H1 (cell line): Measurements from ENCODE around the gene EML1. TPM values are rescaled to one million over a fixed set of nuclear protein-coding genes. Genes with fewer than 3 reads are reported as not detected.

Source experiments
- CTCF ChIA-PET: fragments of 300-600 bp; sonication (Branson Sonifier 250); formaldehyde crosslinking; loops from one replicate; lab custom pipeline; 2021; ENCODE audit not compliant: partially characterized antibody; lab: Charles Lee
- POLR2A ChIA-PET: fragments of 300-600 bp; sonication (Branson Sonifier 250); formaldehyde crosslinking; loops from one replicate; lab custom pipeline; 2021; ENCODE audit warnings: inconsistent platforms; ENCODE audit not compliant: partially characterized antibody; lab: Charles Lee
- DNase-seq, 2 experiments: peaks; one replicate each; pipeline versions ENCODE4 v3.0.0 to v3.0.0-alpha.2; 2010 to 2022; ENCODE audit warnings: low spot score in 2 of 2, low read depth in 1 of 2, mixed read lengths in 1 of 2
- FAIRE-seq: peaks from 2 replicates; lab custom pipeline; 2011; peaks lifted over from hg19 to GRCh38; lab: Jason Lieb, UNC
- H2AFZ ChIP-seq: 2 replicates; pipeline ENCODE4 v1.8.1; 2012; ENCODE audit warnings: low read length, inconsistent platforms
- H2AK5ac ChIP-seq: 2 replicates; pipeline ENCODE4 v1.6.1; 2013; ENCODE audit warnings: low read depth, low read length
- H2BK120ac ChIP-seq: replicated peaks from 2 replicates; pipeline ENCODE3; 2013; ENCODE audit warnings: low read depth, low read length, inconsistent platforms
- H2BK12ac ChIP-seq: 2 replicates; pipeline ENCODE4 v1.6.1; 2013; ENCODE audit warnings: low read depth, low read length
- H2BK15ac ChIP-seq: 2 replicates; pipeline ENCODE4 v1.6.1; 2013; ENCODE audit warnings: low read length
- H2BK20ac ChIP-seq: 2 replicates; pipeline ENCODE4 v1.6.1; 2013; ENCODE audit warnings: low read length
- H2BK5ac ChIP-seq: 2 replicates; pipeline ENCODE4 v1.6.1; 2013; ENCODE audit warnings: low read depth, low read length
- H3K14ac ChIP-seq: 2 replicates; pipeline ENCODE4 v1.6.1; 2013; ENCODE audit warnings: inconsistent platforms; ENCODE audit not compliant: insufficient read length
- H3K18ac ChIP-seq: 2 replicates; pipeline ENCODE4 v1.6.1; 2013; ENCODE audit warnings: low read length; ENCODE audit errors: extremely low read depth
- H3K23ac ChIP-seq: 2 replicates; pipeline ENCODE4 v1.6.1; 2013; ENCODE audit warnings: inconsistent platforms; ENCODE audit not compliant: insufficient read length
- H3K23me2 ChIP-seq: 2 replicates; pipeline ENCODE4 v1.6.1; 2013; ENCODE audit warnings: low read depth, low read length
- H3K27ac ChIP-seq: 2 replicates; pipeline ENCODE4 v1.6.1; 2011; ENCODE audit warnings: low read depth, low read length, inconsistent platforms
- H3K27me3 ChIP-seq, 4 experiments: replicated peaks in 1 of 4; 1 replicate in 1 of 4; 2 replicates in 3 of 4; pipeline versions ENCODE4 v1.6.1 to v1.8.1; 2011 to 2013; ENCODE audit warnings: low read length in 3 of 4, mild to moderate bottlenecking in 3 of 4, inconsistent platforms in 2 of 4, mixed read lengths in 2 of 4, moderate library complexity in 1 of 4; ENCODE audit not compliant: control insufficient read depth in 3 of 4, insufficient read depth in 3 of 4; ENCODE audit errors: extremely low read depth in 1 of 4
- H3K36me3 ChIP-seq, 4 experiments: 2 replicates each; pipeline versions ENCODE4 v1.6.1 to v1.8.1; 2011 to 2013; ENCODE audit warnings: mild to moderate bottlenecking in 4 of 4, low read length in 3 of 4, moderate library complexity in 2 of 4, control low read depth in 1 of 4, inconsistent platforms in 1 of 4; ENCODE audit not compliant: insufficient read depth in 4 of 4, control insufficient read depth in 2 of 4
- H3K4ac ChIP-seq: replicated peaks from 2 replicates; pipeline ENCODE3; 2013; ENCODE audit warnings: low read length, low read depth, mixed read lengths, inconsistent platforms; ENCODE audit not compliant: insufficient read length
- H3K4me1 ChIP-seq, 4 experiments: replicated peaks in 1 of 4; 1 replicate in 1 of 4; 2 replicates in 3 of 4; pipeline versions ENCODE4 v1.6.1 to v1.8.1; 2011 to 2013; ENCODE audit warnings: low read length in 3 of 4, inconsistent platforms in 2 of 4, mixed read lengths in 1 of 4; ENCODE audit not compliant: insufficient read depth in 4 of 4, control insufficient read depth in 3 of 4
- H3K4me2 ChIP-seq, 2 experiments: 2 replicates each; pipeline versions ENCODE4 v1.6.1 to v1.8.1; 2011 to 2013; ENCODE audit warnings: low read depth in 2 of 2, low read length in 2 of 2, control low read depth in 1 of 2, inconsistent platforms in 1 of 2, mild to moderate bottlenecking in 1 of 2; ENCODE audit not compliant: insufficient read depth in 1 of 2
- H3K4me3 ChIP-seq, 4 experiments: fragments of 200-600, 300-600 bp in 1 of 4; sonication (generic), shearing (Covaris generic), sonication (Bioruptor Twin) in 1 of 4; 2 replicates each; pipeline versions ENCODE4 v1.5.1 to v1.8.1; 2011 to 2016; ENCODE audit warnings: low read length in 4 of 4, low read depth in 3 of 4, control low read depth in 2 of 4, inconsistent platforms in 2 of 4, mild to moderate bottlenecking in 2 of 4, mixed read lengths in 1 of 4, moderate library complexity in 1 of 4; ENCODE audit not compliant: insufficient read depth in 2 of 4; ENCODE audit errors: extremely low read depth in 1 of 4
- H3K56ac ChIP-seq: replicated peaks from 2 replicates; pipeline ENCODE3; 2013; ENCODE audit warnings: low read depth, mild to moderate bottlenecking, mixed read lengths, low read length, inconsistent platforms; ENCODE audit not compliant: insufficient read length
- H3K79me1 ChIP-seq: 2 replicates; pipeline ENCODE4 v1.6.1; 2013; ENCODE audit warnings: low read depth, low read length, control low read depth
- H3K79me2 ChIP-seq, 2 experiments: 2 replicates each; pipeline versions ENCODE4 v1.6.1 to v1.8.1; 2012 to 2013; ENCODE audit warnings: low read length in 2 of 2, mild to moderate bottlenecking in 2 of 2, inconsistent platforms in 1 of 2; ENCODE audit not compliant: insufficient read depth in 2 of 2, control insufficient read depth in 1 of 2
- H3K9ac ChIP-seq, 4 experiments: replicated peaks in 1 of 4; 1 replicate in 1 of 4; 2 replicates in 3 of 4; pipeline versions ENCODE4 v1.6.1 to v1.8.1; 2011 to 2013; ENCODE audit warnings: low read depth in 3 of 4, low read length in 3 of 4, control low read depth in 2 of 4, mild to moderate bottlenecking in 2 of 4, moderate library complexity in 2 of 4, inconsistent platforms in 1 of 4; ENCODE audit errors: extremely low read depth in 1 of 4
- H3K9me3 ChIP-seq, 2 experiments: 2 replicates each; pipeline versions ENCODE4 v1.6.1 to v1.8.1; 2012 to 2013; ENCODE audit warnings: mild to moderate bottlenecking in 2 of 2, moderate library complexity in 2 of 2, control low read depth in 1 of 2, inconsistent platforms in 1 of 2, low read depth in 1 of 2, low read length in 1 of 2, mixed read lengths in 1 of 2; ENCODE audit not compliant: insufficient read depth in 2 of 2
- H4K20me1 ChIP-seq, 2 experiments: replicated peaks in 1 of 2; 2 replicates each; pipeline versions ENCODE3 to v1.8.1; 2011 to 2013; ENCODE audit warnings: inconsistent platforms in 2 of 2, low read length in 2 of 2, mild to moderate bottlenecking in 1 of 2; ENCODE audit not compliant: insufficient read depth in 2 of 2, control insufficient read depth in 1 of 2
- H4K5ac ChIP-seq: 2 replicates; pipeline ENCODE4 v1.6.1; 2013; ENCODE audit warnings: low read length, low read depth, mixed read lengths, inconsistent platforms; ENCODE audit not compliant: insufficient read length
- H4K8ac ChIP-seq: 2 replicates; pipeline ENCODE4 v1.8.0; 2013; ENCODE audit warnings: mild to moderate bottlenecking, moderate library complexity, low read length, inconsistent platforms; ENCODE audit not compliant: insufficient read depth; ENCODE audit errors: extremely low read depth
- H4K91ac ChIP-seq: replicated peaks from 2 replicates; pipeline ENCODE3; 2013; ENCODE audit warnings: low read length, mixed read lengths, inconsistent platforms; ENCODE audit not compliant: insufficient read length
- BRCA1 ChIP-seq: IDR thresholded peaks from 2 replicates; pipeline ENCODE4 v1.6.1; 2012; ENCODE audit warnings: low read depth, low read length, improper control_type of control experiment
- CBX5 ChIP-seq: fragments of 300-800, 300-1000 bp; sonication (generic); IDR thresholded peaks from 2 replicates; pipeline ENCODE4 v1.7.1; 2016; ENCODE audit warnings: antibody characterized with exemption, low read length, low read depth
- CHD1 ChIP-seq: IDR thresholded peaks from 2 replicates; pipeline ENCODE4 v1.6.1; 2012; ENCODE audit warnings: low read depth, low read length, improper control_type of control experiment
- POLR2A ChIP-seq, 2 experiments: IDR thresholded peaks; 1 replicate in 1 of 2; 2 replicates in 1 of 2; pipeline ENCODE4 v1.6.1; 2011; ENCODE audit warnings: low read depth in 2 of 2, low read length in 2 of 2, mild to moderate bottlenecking in 2 of 2; ENCODE audit errors: control extremely low read depth in 1 of 2
- SP4 ChIP-seq: IDR thresholded peaks from 2 replicates; pipeline ENCODE4 v1.6.1; 2012; ENCODE audit warnings: low read length, inconsistent platforms
- SUZ12 ChIP-seq: fragments of 200-600 bp; sonication (generic); IDR thresholded peaks from 2 replicates; pipeline ENCODE4 v1.6.1; 2012; ENCODE audit warnings: mild to moderate bottlenecking, inconsistent platforms, low read length, moderate library complexity, mixed read lengths
- TBP ChIP-seq: IDR thresholded peaks from 2 replicates; pipeline ENCODE4 v1.6.1; 2011; ENCODE audit warnings: low read depth, low read length, improper control_type of control experiment
- USF2 ChIP-seq: IDR thresholded peaks from 2 replicates; pipeline ENCODE4 v1.6.1; 2011; ENCODE audit warnings: low read length, improper control_type of control experiment
- YY1 ChIP-seq: IDR thresholded peaks from 2 replicates; pipeline ENCODE4 v1.6.1; 2011; ENCODE audit warnings: low read depth, mild to moderate bottlenecking, low read length
- WGBS, 2 experiments: shearing (Covaris generic) in 1 of 2; methylation state at CpG; one replicate each; pipeline versions ENCODE4 v1.1.6 to v1.1.7; 2013 to 2015; ENCODE audit warnings: low lambda C conversion rate in 2 of 2, mixed read lengths in 2 of 2, inconsistent platforms in 1 of 2, low coverage in 1 of 2, missing lambda C conversion rate in 1 of 2; ENCODE audit not compliant: insufficient replicate concordance in 2 of 2, insufficient coverage in 1 of 2, insufficient read length in 1 of 2; ENCODE audit errors: extremely low coverage in 1 of 2, missing lambda C conversion rate in 1 of 2; 5-methylcytosine and 5-hydroxymethylcytosine counted together
- polyA plus RNA-seq, 7 experiments: library from polyadenylated mRNA; depleted of rRNA in 3 of 7; stranded (reverse) in 5 of 7; unstranded in 2 of 7; fragments of >200 nt in 5 of 7; fragments of 200-250 nt in 2 of 7; gene quantifications; 1 replicate in 5 of 7; 2 replicates in 1 of 7; 4 replicates in 1 of 7; pipeline versions ENCODE4 v1.2.1 to v1.2.3, GENCODE V29; 2011 to 2013; ENCODE audit warnings: missing spikeins in 2 of 7, mixed read lengths in 2 of 7
- total RNA-seq: library from RNA; stranded (reverse); fragmentation: NEBNext Ultra II Directional; extraction: Animal tissue kit (Norgen Biotek cat#: 25700); gene quantifications from 2 replicates; pipeline ENCODE4 v1.2.1, GENCODE V29; 2021

EML1 gene
- total and polyA plus RNA-seq, 2 of the 8 experiments (the other 6 are each of a cell fraction or from before 2014, with no cell fraction given), result 11.1 to 24.7 TPM

- CTCF ChIA-PET, result interaction anchor here (0.6 kb wide), 1 partner anchor 1979 kb away, joined by 3 read pairs; no protein-coding TSS in a partner anchor
- no peaks in the 10 kb centered on the region for H4K20me1 ChIP-seq
These were observed 115.5 kb downstream of the EML1 start for GRCh38 chr14:99908653-99909250.

More at GRCh38 chr14:99908653-99909250, 115.5 kb downstream of the EML1 start:
- Histone ChIP-seq H2BK120ac (no peak overlapping the region), H3K56ac (no peak overlapping the region), H2AK5ac (no peak overlapping the region), H3K4me2 (no peak overlapping the region), H4K5ac (no peak overlapping the region), H3K79me1 (no peaks in the 10 kb centered on the region), H3K9me3 (peaks cover 0 to 2% of the 10 kb centered on the region in 2 experiments; a peak in 1 of 4 replicates), H3K9ac (no peak overlapping the region), H3K4me3 (no peak overlapping the region), H3K23me2 (no peaks in the 10 kb centered on the region), H3K79me2 (no peaks in the 10 kb centered on the region), H2AFZ (no peak overlapping the region), H3K27me3 (no peaks in the 10 kb centered on the region), H2BK5ac (no peak overlapping the region), H2BK20ac (no peak overlapping the region), H2BK15ac (no peak overlapping the region), H3K14ac (no peak overlapping the region), H3K4me1 (no peaks in the 10 kb centered on the region), H3K36me3 (peaks cover 0 to 11% (median 4%) of the 10 kb centered on the region in 4 experiments; a peak in 6 of 8 replicates), H3K18ac (no peak overlapping the region), H3K27ac (no peak overlapping the region), H4K91ac (no peak overlapping the region), H3K4ac (no peak overlapping the region), H2BK12ac (no peak overlapping the region), H3K23ac (no peak overlapping the region), H4K8ac (no peak overlapping the region)
- TF ChIP-seq TBP (no peak), SUZ12 (no peak), CBX5 (no peak), BRCA1 (no peak), USF2 (no peak), CHD1 (no peak), YY1 (no peak), POLR2A (IDR thresholded peaks at IDR 0.05; ENCODE audit: control extremely low read depth in 1 of 2, low read depth in 2 of 2, low read length in 2 of 2) (no peak), SP4 (no peak)
- 86% methylated on average over 7 of the region's 7 CpGs; no CpG with 5 or more reads in 1 of the 2 experiments for WGBS, 2 experiments
- POLR2A ChIA-PET, result no interaction called here
- no peak for FAIRE-seq
- peak in 1 of 2 experiments; percentile 19 for DNase-seq
